ENCODE data around the gene OR51E1. TPM values are rescaled to one million over a fixed set of nuclear protein-coding genes. Genes with fewer than 3 reads are reported as not detected.

OR51E1 gene
- total and polyA plus RNA-seq, 2 experiments from 2014 or later, result not detected

GRCh38 chr11:4664786-4665185 lies 21.0 kb downstream of the OR51E1 start:
- H3K9me2 ChIP-seq (ENCODE audit: insufficient read depth), result no peaks in the 10 kb centered on the region
- no peaks in the 10 kb centered on the region for H3K4me1 ChIP-seq (ENCODE audit: insufficient read depth)
- H3K79me2 ChIP-seq (ENCODE audit: insufficient read depth), result no peaks in the 10 kb centered on the region
- in situ Hi-C loops (cut with MboI), result no loop called here
- 21 to 34% methylated on average over 3 of the region's 3 CpGs for WGBS, 2 experiments (ENCODE audit: low coverage in 1 of 2, low lambda C conversion rate in 2 of 2, missing lambda C conversion rate in 2 of 2)
- no peak overlapping the region for H3K27ac ChIP-seq
- H3K9me3 ChIP-seq (ENCODE audit: low read depth), result no peaks in the 10 kb centered on the region
- H3K36me3 ChIP-seq (ENCODE audit: low read depth), result no peaks in the 10 kb centered on the region
- no peak overlapping the region for H3K9ac ChIP-seq
- no peaks in the 10 kb centered on the region for H4K20me1 ChIP-seq (ENCODE audit: insufficient read depth)
- no peak overlapping the region for H2AFZ ChIP-seq
- H3K27me3 ChIP-seq (replicated peaks; ENCODE audit: insufficient read depth), result no peaks in the 10 kb centered on the region
- H3K4me3 ChIP-seq, result no peak overlapping the region
- TF ChIP-seq EZH2 (IDR thresholded peaks at IDR 0.05; ENCODE audit: insufficient read depth, poor library complexity, severe bottlenecking), result no peak
- TF ChIP-seq EZH2phosphoT487 (IDR thresholded peaks at IDR 0.05; ENCODE audit: insufficient read depth, low read depth), result no peak
- DNase-seq, result no peak
- no peak overlapping the region for H3K4me2 ChIP-seq (ENCODE audit: unreplicated experiment)
- H3F3A ChIP-seq (ENCODE audit: insufficient read depth), result no peaks in the 10 kb centered on the region

DNA sequence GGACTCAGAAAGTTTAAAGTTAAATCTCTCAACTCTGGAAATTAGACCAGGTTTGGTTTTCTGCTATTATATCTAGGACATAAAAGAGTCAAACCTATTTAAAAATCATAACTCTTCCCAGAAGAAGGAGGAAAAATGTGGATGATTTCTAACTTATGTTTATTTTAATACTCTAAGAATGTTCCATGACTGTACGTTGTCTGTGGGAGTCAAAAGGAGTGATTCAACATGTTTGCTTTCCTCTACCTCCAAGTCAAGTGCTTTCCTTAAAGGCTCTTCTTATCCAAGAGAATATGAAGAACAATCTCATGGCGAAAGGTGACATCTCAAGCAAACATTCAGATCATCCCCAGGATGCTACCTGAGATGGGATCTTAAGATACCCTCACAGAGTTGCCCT lies 21.6 kb downstream of the OR51E1 start:
- Histone ChIP-seq H3K9ac (no peak overlapping the region), H4K20me1 (ENCODE audit: insufficient read depth) (no peaks in the 10 kb centered on the region), H3K36me3 (ENCODE audit: low read depth) (no peaks in the 10 kb centered on the region), H3K4me2 (ENCODE audit: unreplicated experiment) (no peak overlapping the region), H3K27ac (no peak overlapping the region), H3K4me1 (ENCODE audit: insufficient read depth) (no peaks in the 10 kb centered on the region), H3K9me3 (ENCODE audit: low read depth) (no peaks in the 10 kb centered on the region), H3K4me3 (no peak overlapping the region), H2AFZ (no peak overlapping the region), H3K9me2 (ENCODE audit: insufficient read depth) (no peaks in the 10 kb centered on the region), H3F3A (ENCODE audit: insufficient read depth) (no peaks in the 10 kb centered on the region), H3K79me2 (ENCODE audit: insufficient read depth) (no peaks in the 10 kb centered on the region), H3K27me3 (replicated peaks; ENCODE audit: insufficient read depth) (no peaks in the 10 kb centered on the region)
- in situ Hi-C loops (cut with MboI), result no loop called here
- WGBS, 2 experiments (ENCODE audit: low coverage in 1 of 2, low lambda C conversion rate in 2 of 2, missing lambda C conversion rate in 2 of 2), result 4% methylated on average over 2 of the region's 2 CpGs
- no peak for DNase-seq
- TF ChIP-seq EZH2 (IDR thresholded peaks at IDR 0.05; ENCODE audit: insufficient read depth, poor library complexity, severe bottlenecking) (no peak), EZH2phosphoT487 (IDR thresholded peaks at IDR 0.05; ENCODE audit: insufficient read depth, low read depth) (no peak)

DNA sequence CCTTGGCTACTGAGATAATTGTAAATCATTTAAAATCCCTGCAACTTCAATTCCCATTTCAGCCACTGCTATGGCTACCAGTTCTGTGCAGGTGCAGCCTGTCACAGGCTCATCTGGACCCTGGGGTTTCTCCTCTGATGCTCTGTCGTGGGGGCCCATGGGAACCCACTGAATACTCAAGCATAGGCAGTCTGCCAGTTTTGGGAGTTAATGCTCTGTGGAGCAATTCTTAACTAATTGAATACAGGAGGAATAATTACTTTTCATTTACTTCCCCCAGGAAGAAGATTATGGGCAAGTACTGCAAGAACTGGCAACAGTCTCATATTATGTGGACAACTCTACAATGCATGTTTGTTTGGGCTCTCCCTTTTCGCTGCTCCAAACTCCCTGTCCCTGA lies 28.0 kb downstream of the OR51E1 start:
- H3F3A ChIP-seq (ENCODE audit: insufficient read depth), result no peaks in the 10 kb centered on the region
- TF ChIP-seq EZH2phosphoT487 (IDR thresholded peaks at IDR 0.05; ENCODE audit: insufficient read depth, low read depth), result no peak
- no peak for TF ChIP-seq EZH2 (IDR thresholded peaks at IDR 0.05; ENCODE audit: insufficient read depth, poor library complexity, severe bottlenecking)
- H3K9me3 ChIP-seq (ENCODE audit: low read depth), result no peaks in the 10 kb centered on the region
- in situ Hi-C loops (cut with MboI), result no loop called here
- H3K27ac ChIP-seq, result no peak overlapping the region
- no peaks in the 10 kb centered on the region for H3K27me3 ChIP-seq (replicated peaks; ENCODE audit: insufficient read depth)
- no peak overlapping the region for H3K4me2 ChIP-seq (ENCODE audit: unreplicated experiment)
- H2AFZ ChIP-seq, result no peak overlapping the region
- no peak for DNase-seq
- no peaks in the 10 kb centered on the region for H3K79me2 ChIP-seq (ENCODE audit: insufficient read depth)
- H3K9me2 ChIP-seq (ENCODE audit: insufficient read depth), result no peaks in the 10 kb centered on the region
- no peak overlapping the region for H3K9ac ChIP-seq
- 17% methylated on average over 2 of the region's 2 CpGs for WGBS, 2 experiments (ENCODE audit: low coverage in 1 of 2, low lambda C conversion rate in 2 of 2, missing lambda C conversion rate in 2 of 2)
- H3K4me3 ChIP-seq, result no peak overlapping the region
- no peaks in the 10 kb centered on the region for H4K20me1 ChIP-seq (ENCODE audit: insufficient read depth)
- H3K36me3 ChIP-seq (ENCODE audit: low read depth), result no peaks in the 10 kb centered on the region
- H3K4me1 ChIP-seq (ENCODE audit: insufficient read depth), result no peaks in the 10 kb centered on the region

GRCh38 chr11:4672470-4672869 lies 28.7 kb downstream of the OR51E1 start:
- Histone ChIP-seq H3K4me3 (no peak overlapping the region), H3K9me3 (ENCODE audit: low read depth) (no peaks in the 10 kb centered on the region), H3K36me3 (ENCODE audit: low read depth) (no peaks in the 10 kb centered on the region), H3K79me2 (ENCODE audit: insufficient read depth) (no peaks in the 10 kb centered on the region), H3K4me1 (ENCODE audit: insufficient read depth) (no peaks in the 10 kb centered on the region), H3K4me2 (ENCODE audit: unreplicated experiment) (no peak overlapping the region), H3K27ac (no peak overlapping the region), H3K9me2 (ENCODE audit: insufficient read depth) (no peaks in the 10 kb centered on the region), H2AFZ (no peak overlapping the region), H3F3A (ENCODE audit: insufficient read depth) (no peaks in the 10 kb centered on the region), H3K27me3 (replicated peaks; ENCODE audit: insufficient read depth) (no peaks in the 10 kb centered on the region), H3K9ac (no peak overlapping the region), H4K20me1 (ENCODE audit: insufficient read depth) (no peaks in the 10 kb centered on the region)
- in situ Hi-C loops (cut with MboI), result no loop called here
- WGBS, 2 experiments (ENCODE audit: low coverage in 1 of 2, low lambda C conversion rate in 2 of 2, missing lambda C conversion rate in 2 of 2), result 4 to 15% methylated on average over 3 of the region's 3 CpGs
- TF ChIP-seq EZH2 (IDR thresholded peaks at IDR 0.05; ENCODE audit: insufficient read depth, poor library complexity, severe bottlenecking), result no peak
- no peak for TF ChIP-seq EZH2phosphoT487 (IDR thresholded peaks at IDR 0.05; ENCODE audit: insufficient read depth, low read depth)
- DNase-seq, result no peak

DNA sequence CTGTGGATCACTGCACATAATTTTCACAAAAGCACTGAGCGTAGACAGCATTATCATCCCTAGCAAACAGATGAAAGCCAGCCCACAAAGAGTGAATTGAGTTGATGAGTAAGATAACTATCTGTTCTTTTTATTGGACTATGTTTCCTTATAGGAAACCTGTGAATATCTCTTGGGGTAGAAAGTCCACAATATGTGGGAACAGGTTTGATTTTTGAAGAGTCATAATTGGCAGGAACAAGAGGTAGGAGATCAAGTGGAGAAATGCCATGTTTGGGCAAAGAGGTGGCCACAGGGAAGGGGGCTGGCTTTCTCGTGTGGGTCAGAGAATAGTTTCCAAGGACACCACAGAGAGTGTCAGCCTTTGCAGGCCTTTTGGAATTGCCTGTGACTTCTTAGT lies 30.0 kb downstream of the OR51E1 start:
- Histone ChIP-seq H4K20me1 (ENCODE audit: insufficient read depth) (no peaks in the 10 kb centered on the region), H3K9ac (no peak overlapping the region), H3K4me3 (no peak overlapping the region), H3K79me2 (ENCODE audit: insufficient read depth) (no peaks in the 10 kb centered on the region), H3F3A (ENCODE audit: insufficient read depth) (no peaks in the 10 kb centered on the region), H3K4me2 (ENCODE audit: unreplicated experiment) (no peak overlapping the region), H3K27me3 (replicated peaks; ENCODE audit: insufficient read depth) (no peaks in the 10 kb centered on the region), H2AFZ (no peak overlapping the region), H3K27ac (no peak overlapping the region), H3K9me3 (ENCODE audit: low read depth) (no peaks in the 10 kb centered on the region), H3K4me1 (ENCODE audit: insufficient read depth) (no peaks in the 10 kb centered on the region), H3K9me2 (ENCODE audit: insufficient read depth) (no peaks in the 10 kb centered on the region), H3K36me3 (ENCODE audit: low read depth) (no peaks in the 10 kb centered on the region)
- WGBS, 2 experiments (ENCODE audit: low coverage in 1 of 2, low lambda C conversion rate in 2 of 2, missing lambda C conversion rate in 2 of 2), result 1% methylated on average over 2 of the region's 2 CpGs
- no peak for TF ChIP-seq EZH2phosphoT487 (IDR thresholded peaks at IDR 0.05; ENCODE audit: insufficient read depth, low read depth)
- TF ChIP-seq EZH2 (IDR thresholded peaks at IDR 0.05; ENCODE audit: insufficient read depth, poor library complexity, severe bottlenecking), result no peak
- no peak for DNase-seq
- in situ Hi-C loops (cut with MboI), result no loop called here
